Uterus (tissue), 4 donors: ENCODE measurements around the gene AUH. TPM values are rescaled to one million over a fixed set of nuclear protein-coding genes. Genes with fewer than 3 reads are reported as not detected.

Experiments used
- DNase-seq, 2 donors: peaks; one replicate each; pipeline ENCODE4 v3.0.0-alpha.2; 2019 to 2020
- H3K27ac ChIP-seq, 2 donors: fragments of 200-600 bp; sonication (generic); 1 replicate in 1 of 2; 2 replicates in 1 of 2; pipeline ENCODE4 v1.5.1; 2016 to 2018
- H3K27me3 ChIP-seq, 2 donors: fragments of 200-600 bp; sonication (generic); one replicate each; pipeline ENCODE4 v1.5.1; 2018 to 2019; ENCODE audit warnings: control low read depth in 1 of 2
- H3K36me3 ChIP-seq, 2 donors: fragments of 200-600 bp; sonication (generic); one replicate each; pipeline ENCODE4 v1.5.1; 2019; ENCODE audit warnings: control low read depth in 1 of 2
- H3K4me1 ChIP-seq, 2 donors: fragments of 200-600 bp; sonication (generic); one replicate each; pipeline ENCODE4 v1.5.1; 2018 to 2019; ENCODE audit warnings: control low read depth in 1 of 2
- H3K4me3 ChIP-seq, 2 donors: fragments of 200-600 bp; sonication (generic); 1 replicate in 1 of 2; 2 replicates in 1 of 2; pipeline ENCODE4 v1.5.1; 2018 to 2019; ENCODE audit warnings: mild to moderate bottlenecking in 1 of 2
- H3K9me3 ChIP-seq, 2 donors: fragments of 200-600 bp; sonication (generic); one replicate each; pipeline ENCODE4 v1.5.1; 2019; ENCODE audit warnings: control low read depth in 1 of 2
- POLR2A ChIP-seq, 2 donors: fragments of 450-650 bp; IDR thresholded peaks; one replicate each; pipeline ENCODE4 v1.6.1; 2016; ENCODE audit warnings: antibody characterized with exemption in 2 of 2, mild to moderate bottlenecking in 1 of 2, moderate library complexity in 1 of 2
- intact Hi-C: fragments of 100-400 bp; cut with DNase I; formaldehyde crosslinking; loops from one replicate; pipeline ENCODE4 v1.15.1; 2023; ENCODE audit warnings: low total_unique reads
- total RNA-seq, 4 donors: library from RNA; depleted of rRNA in 3 of 4; stranded (reverse); fragments of >200 nt in 3 of 4; gene quantifications; one replicate each; pipeline versions ENCODE4 v1.1.0 to v1.2.4, GENCODE V29; 2014 to 2023
- TF ChIP-seq, protein P1 (sequence below), 4 experiments: fragments of 200-600 bp in 2 of 4; fragments of 450-650 bp in 2 of 4; sonication (generic) in 2 of 4; IDR thresholded peaks; one replicate each; pipeline ENCODE4 v1.5.1; 2016 to 2019; ENCODE audit warnings: antibody characterized with exemption in 4 of 4, mild to moderate bottlenecking in 2 of 4, moderate library complexity in 1 of 4
- donor health status: DM: yes; HTN: yes; CAD: no.

The AUH gene
- total RNA-seq, 4 donors from 2014 or later: 4.4 to 36.7 (median 23.7) TPM

DNA sequence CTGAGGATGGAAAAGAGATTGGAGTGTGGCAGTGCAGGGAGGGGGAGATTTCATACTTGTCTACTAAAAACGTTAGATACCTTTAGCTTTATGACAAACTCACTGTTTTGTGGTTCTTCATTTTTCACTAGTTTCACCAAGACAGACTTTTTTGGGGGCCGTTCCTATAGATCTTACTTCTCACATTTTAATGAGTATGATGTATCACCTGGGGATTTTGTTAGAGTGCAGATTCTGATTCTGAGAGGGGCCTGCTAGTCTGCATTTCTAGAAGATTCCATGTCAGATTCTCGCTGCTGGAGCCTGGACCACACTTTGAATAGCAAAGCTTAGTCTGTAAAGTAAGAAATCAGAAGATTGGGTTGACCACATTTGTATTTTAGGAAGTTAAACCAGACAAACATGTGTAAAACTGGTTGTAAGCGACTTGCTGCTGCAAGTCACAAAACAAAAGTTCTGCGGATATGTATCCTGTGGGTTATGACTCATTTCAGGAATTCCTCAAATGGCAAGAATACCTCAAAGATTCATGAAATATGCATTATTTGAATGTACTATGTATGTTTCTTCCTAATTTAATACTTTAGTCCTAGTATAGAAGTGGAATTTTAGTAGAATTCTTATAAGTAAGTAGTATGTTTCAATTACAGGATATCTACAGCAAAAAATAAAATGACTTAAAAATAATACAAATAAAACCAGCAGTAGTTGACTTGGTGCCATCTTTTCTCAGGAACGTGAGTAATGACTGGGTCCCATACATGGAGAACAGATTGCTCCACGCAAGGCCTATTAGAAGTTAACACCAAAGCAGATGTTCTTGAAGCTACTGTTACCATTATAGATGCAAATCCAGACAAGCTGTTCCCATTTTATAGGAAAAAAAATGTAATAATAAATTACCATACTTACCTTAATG, 34.1 kb upstream of the AUH start:
- Histone ChIP-seq H3K9me3 (no peaks in the 10 kb centered on the region), H3K4me3 (no peak overlapping the region), H3K27ac (no peak overlapping the region), H3K36me3 (no peaks in the 10 kb centered on the region), H3K4me1 (no peaks in the 10 kb centered on the region), H3K27me3 (no peaks in the 10 kb centered on the region)
- DNase-seq: no peak
- intact Hi-C loops: no loop called here
- no peak for TF ChIP-seq POLR2A (IDR thresholded peaks at IDR 0.05)

DNA sequence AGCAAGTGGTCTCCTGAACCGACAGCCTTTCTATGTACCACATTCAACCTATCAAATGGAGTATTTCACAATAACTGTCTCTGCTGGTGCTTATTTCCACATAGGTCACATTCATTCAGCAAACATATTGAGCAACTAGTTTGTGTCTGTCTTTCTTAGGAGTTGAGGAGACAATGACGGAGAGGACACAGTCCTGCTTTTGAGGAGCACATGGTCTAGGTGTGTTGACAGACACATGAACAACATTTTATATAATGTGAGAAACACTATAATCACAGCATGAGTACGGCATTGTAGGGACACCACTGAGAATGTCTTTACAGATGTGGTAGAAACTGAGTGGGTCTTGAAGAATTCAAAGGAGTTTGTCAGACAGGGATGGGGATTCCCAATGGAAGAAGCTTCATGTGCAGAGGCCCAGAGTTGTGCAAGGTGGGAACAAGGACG, 33.4 kb upstream of the AUH start:
- Histone ChIP-seq H3K27me3 (no peaks in the 10 kb centered on the region), H3K9me3 (no peaks in the 10 kb centered on the region), H3K4me3 (no peak overlapping the region), H3K36me3 (no peaks in the 10 kb centered on the region), H3K4me1 (no peaks in the 10 kb centered on the region), H3K27ac (no peak overlapping the region)
- intact Hi-C loops: no loop called here
- no peak for TF ChIP-seq POLR2A (IDR thresholded peaks at IDR 0.05)
- TF ChIP-seq, protein P1, sequence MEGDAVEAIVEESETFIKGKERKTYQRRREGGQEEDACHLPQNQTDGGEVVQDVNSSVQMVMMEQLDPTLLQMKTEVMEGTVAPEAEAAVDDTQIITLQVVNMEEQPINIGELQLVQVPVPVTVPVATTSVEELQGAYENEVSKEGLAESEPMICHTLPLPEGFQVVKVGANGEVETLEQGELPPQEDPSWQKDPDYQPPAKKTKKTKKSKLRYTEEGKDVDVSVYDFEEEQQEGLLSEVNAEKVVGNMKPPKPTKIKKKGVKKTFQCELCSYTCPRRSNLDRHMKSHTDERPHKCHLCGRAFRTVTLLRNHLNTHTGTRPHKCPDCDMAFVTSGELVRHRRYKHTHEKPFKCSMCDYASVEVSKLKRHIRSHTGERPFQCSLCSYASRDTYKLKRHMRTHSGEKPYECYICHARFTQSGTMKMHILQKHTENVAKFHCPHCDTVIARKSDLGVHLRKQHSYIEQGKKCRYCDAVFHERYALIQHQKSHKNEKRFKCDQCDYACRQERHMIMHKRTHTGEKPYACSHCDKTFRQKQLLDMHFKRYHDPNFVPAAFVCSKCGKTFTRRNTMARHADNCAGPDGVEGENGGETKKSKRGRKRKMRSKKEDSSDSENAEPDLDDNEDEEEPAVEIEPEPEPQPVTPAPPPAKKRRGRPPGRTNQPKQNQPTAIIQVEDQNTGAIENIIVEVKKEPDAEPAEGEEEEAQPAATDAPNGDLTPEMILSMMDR (IDR thresholded peaks at IDR 0.05): no peak
- no peak for DNase-seq

DNA sequence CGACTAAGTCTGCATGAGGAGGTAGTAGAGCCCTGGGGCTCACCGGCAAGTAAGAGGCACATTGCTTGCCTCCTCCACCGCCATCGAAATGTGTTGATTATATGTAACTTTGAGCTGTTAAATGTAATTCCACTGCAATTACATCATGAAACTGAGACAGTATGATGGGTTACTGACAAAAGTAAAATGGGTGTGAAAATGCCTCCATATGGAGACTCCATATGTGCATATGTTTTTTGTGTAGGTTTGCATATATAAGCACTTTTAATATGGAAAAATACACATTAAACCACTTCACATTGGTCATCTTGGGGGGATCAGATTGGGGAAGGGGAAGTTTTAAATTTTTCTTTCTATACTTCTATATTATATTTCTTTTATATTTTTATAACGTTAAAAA, 32.1 kb upstream of the AUH start:
- no peaks in the 10 kb centered on the region for H3K4me1 ChIP-seq
- TF ChIP-seq, protein P1 (IDR thresholded peaks at IDR 0.05): no peak
- no peak for TF ChIP-seq POLR2A (IDR thresholded peaks at IDR 0.05)
- no peaks in the 10 kb centered on the region for H3K36me3 ChIP-seq

DNA sequence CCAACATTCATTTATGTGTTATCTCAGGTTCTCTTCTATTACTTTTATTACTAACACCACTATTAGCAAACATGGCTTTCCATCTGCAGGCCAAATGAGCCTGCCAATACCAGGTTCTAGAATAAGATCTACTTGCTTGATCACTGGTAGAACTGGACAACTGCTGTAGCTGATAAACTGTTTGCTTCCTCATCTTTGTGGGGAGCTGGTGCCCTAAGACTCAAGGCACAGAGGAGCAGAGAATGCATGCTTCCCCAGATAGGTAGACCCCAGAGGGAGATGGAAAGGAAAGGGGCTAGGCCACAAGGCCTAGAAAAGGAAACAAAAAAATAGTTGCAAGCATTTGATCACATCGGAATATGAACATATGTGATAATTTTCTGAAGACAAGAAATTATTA, 30.7 kb upstream of the AUH start:
- Histone ChIP-seq H3K27me3 (no peaks in the 10 kb centered on the region), H3K4me3 (no peak overlapping the region), H3K9me3 (no peaks in the 10 kb centered on the region), H3K4me1 (no peaks in the 10 kb centered on the region), H3K36me3 (no peaks in the 10 kb centered on the region), H3K27ac (no peak overlapping the region)
- intact Hi-C loops: no loop called here
- TF ChIP-seq, protein P1 (IDR thresholded peaks at IDR 0.05): no peak
- no peak for TF ChIP-seq POLR2A (IDR thresholded peaks at IDR 0.05)
- no peak for DNase-seq

More for the DNA sequence above, 32.1 kb upstream of the AUH start:
- Histone ChIP-seq H3K27ac (no peak overlapping the region), H3K4me3 (no peak overlapping the region), H3K27me3 (no peaks in the 10 kb centered on the region), H3K9me3 (no peaks in the 10 kb centered on the region)
- no peak for DNase-seq
- intact Hi-C loops: no loop called here

DNA sequence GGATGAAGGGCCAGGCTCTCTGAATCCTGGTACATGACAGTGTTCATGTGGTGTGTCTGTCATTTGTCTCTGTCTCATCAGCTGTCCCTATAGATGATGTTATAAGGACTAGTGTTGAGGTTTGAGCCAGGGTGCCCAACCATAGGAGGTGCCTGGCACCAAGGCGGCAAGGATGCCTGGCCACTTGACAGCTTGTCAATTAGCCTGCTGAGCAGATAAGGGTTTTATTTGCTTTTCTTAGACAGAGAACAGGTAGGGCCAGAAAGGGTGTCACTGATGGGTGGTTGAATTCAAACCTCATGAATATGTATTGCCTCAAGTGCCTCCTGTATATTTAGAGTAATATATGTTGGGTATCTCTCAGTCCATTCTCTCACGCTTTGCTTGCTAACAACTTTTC, 30.1 kb upstream of the AUH start:
- H3K9me3 ChIP-seq: no peaks in the 10 kb centered on the region
- H3K27ac ChIP-seq: no peak overlapping the region
- intact Hi-C loops: no loop called here
- H3K4me1 ChIP-seq: no peaks in the 10 kb centered on the region
- no peak overlapping the region for H3K4me3 ChIP-seq
- H3K27me3 ChIP-seq: no peaks in the 10 kb centered on the region
- no peak for TF ChIP-seq POLR2A (IDR thresholded peaks at IDR 0.05)
- TF ChIP-seq, protein P1 (IDR thresholded peaks at IDR 0.05): no peak
- no peak for DNase-seq
- H3K36me3 ChIP-seq: no peaks in the 10 kb centered on the region
